Measurements from ENCODE around the gene TMEM235.
"Not testable (repeated sequence)": the region's sequence is repeated elsewhere in the genome, so short reads cannot be mapped to it uniquely, and the experiment has no call there.

TMEM235 gene

GRCh38 chr17:78250891-78251772, 19.7 kb downstream of the TMEM235 start:
- in situ Hi-C loops (cut with HindIII; ENCODE audit: low pct_ligation_motif_present, low pct_unique_long_range_greater_than_20kb, low sequenced_read_pairs), result no loop called here
- peak; percentile 86 for DNase-seq

GRCh38 chr17:78251773-78252103, 20.3 kb downstream of the TMEM235 start:
- in situ Hi-C loops (cut with HindIII; ENCODE audit: low pct_ligation_motif_present, low pct_unique_long_range_greater_than_20kb, low sequenced_read_pairs), result no loop called here
- no peak for DNase-seq

- no peak for DNase-seq
- in situ Hi-C loops (cut with HindIII; ENCODE audit: low pct_ligation_motif_present, low pct_unique_long_range_greater_than_20kb, low sequenced_read_pairs), result no loop called here
These were observed 20.7 kb downstream of the TMEM235 start for GRCh38 chr17:78252111-78252634.

GRCh38 chr17:78252701-78253635, 21.5 kb downstream of the TMEM235 start:
- no peak for DNase-seq
- in situ Hi-C loops (cut with HindIII; ENCODE audit: low pct_ligation_motif_present, low pct_unique_long_range_greater_than_20kb, low sequenced_read_pairs), result no loop called here

GRCh38 chr17:78253636-78253945, 22.2 kb downstream of the TMEM235 start:
- in situ Hi-C loops (cut with HindIII; ENCODE audit: low pct_ligation_motif_present, low pct_unique_long_range_greater_than_20kb, low sequenced_read_pairs); DNase-seq: not testable (repeated sequence)

- DNase-seq, result peak; percentile 84
- in situ Hi-C loops (cut with HindIII; ENCODE audit: low pct_ligation_motif_present, low pct_unique_long_range_greater_than_20kb, low sequenced_read_pairs), result no loop called here
These were observed 22.7 kb downstream of the TMEM235 start for GRCh38 chr17:78253946-78254672.

GRCh38 chr17:78255029-78255656, 23.7 kb downstream of the TMEM235 start:
- in situ Hi-C loops (cut with HindIII; ENCODE audit: low pct_ligation_motif_present, low pct_unique_long_range_greater_than_20kb, low sequenced_read_pairs), result no loop called here

GRCh38 chr17:78255953-78256706, 24.7 kb downstream of the TMEM235 start:
- no peak for DNase-seq
- in situ Hi-C loops (cut with HindIII; ENCODE audit: low pct_ligation_motif_present, low pct_unique_long_range_greater_than_20kb, low sequenced_read_pairs), result no loop called here

More at GRCh38 chr17:78255029-78255656, 23.7 kb downstream of the TMEM235 start:
- no peak for DNase-seq

- in situ Hi-C loops (cut with HindIII; ENCODE audit: low pct_ligation_motif_present, low pct_unique_long_range_greater_than_20kb, low sequenced_read_pairs), result no loop called here
- DNase-seq, result no peak
These were observed 25.5 kb downstream of the TMEM235 start for GRCh38 chr17:78256707-78257591.

- no peak for DNase-seq
- in situ Hi-C loops (cut with HindIII; ENCODE audit: low pct_ligation_motif_present, low pct_unique_long_range_greater_than_20kb, low sequenced_read_pairs), result no loop called here
These were observed 26.4 kb downstream of the TMEM235 start for GRCh38 chr17:78257810-78258322.

- in situ Hi-C loops (cut with HindIII; ENCODE audit: low pct_ligation_motif_present, low pct_unique_long_range_greater_than_20kb, low sequenced_read_pairs), result no loop called here
- no peak for DNase-seq
These were observed 27.1 kb downstream of the TMEM235 start for GRCh38 chr17:78258323-78259191.

GRCh38 chr17:78259192-78259554, 27.7 kb downstream of the TMEM235 start:
- in situ Hi-C loops (cut with HindIII; ENCODE audit: low pct_ligation_motif_present, low pct_unique_long_range_greater_than_20kb, low sequenced_read_pairs), result no loop called here
- DNase-seq, result no peak

- in situ Hi-C loops (cut with HindIII; ENCODE audit: low pct_ligation_motif_present, low pct_unique_long_range_greater_than_20kb, low sequenced_read_pairs), result no loop called here
- DNase-seq, result no peak
These were observed 31.8 kb downstream of the TMEM235 start for GRCh38 chr17:78263063-78263735.

- in situ Hi-C loops (cut with HindIII; ENCODE audit: low pct_ligation_motif_present, low pct_unique_long_range_greater_than_20kb, low sequenced_read_pairs), result no loop called here
- no peak for DNase-seq
These were observed 32.4 kb downstream of the TMEM235 start for GRCh38 chr17:78263736-78264340.

- in situ Hi-C loops (cut with HindIII; ENCODE audit: low pct_ligation_motif_present, low pct_unique_long_range_greater_than_20kb, low sequenced_read_pairs), result no loop called here
- DNase-seq, result no peak
These were observed 33.2 kb downstream of the TMEM235 start for GRCh38 chr17:78264590-78264989.

Measured in ACHN (cell line).